ENCODE measurements around the gene ZNF302.

DNA sequence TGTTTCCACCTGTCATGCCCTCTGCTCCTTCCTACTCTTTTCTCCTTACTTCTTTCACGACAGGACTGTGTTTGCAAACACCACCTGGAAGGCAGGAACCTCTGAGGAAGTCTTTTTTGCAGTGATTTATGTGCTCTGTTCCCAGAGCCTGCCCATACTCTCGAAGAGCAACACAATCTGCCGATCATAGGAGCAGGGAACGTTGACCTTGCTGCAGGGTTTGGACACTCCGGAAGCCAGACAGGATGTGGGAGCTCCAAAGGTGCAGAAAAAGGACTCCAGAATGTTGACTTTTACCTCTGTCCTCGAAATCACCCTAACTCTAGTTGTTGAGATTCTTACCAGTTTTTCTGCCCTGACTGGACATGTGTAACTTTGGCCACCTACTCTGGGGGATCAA is 47.9 kb downstream of the ZNF302 start:
- no peak for TF ChIP-seq ELF4 (IDR thresholded peaks at IDR 0.05)
- TF ChIP-seq TARDBP (IDR thresholded peaks at IDR 0.05): no peak
- no peak for TF ChIP-seq SUZ12 (IDR thresholded peaks at IDR 0.05)
- no peak for TF ChIP-seq BHLHE40 (IDR thresholded peaks at IDR 0.05; ENCODE audit: borderline replicate concordance)
- TF ChIP-seq HDGF (IDR thresholded peaks at IDR 0.05; ENCODE audit: borderline replicate concordance): no peak
- TF ChIP-seq FOXK2 (IDR thresholded peaks at IDR 0.05): no peak
- no peak for TF ChIP-seq NFRKB (IDR thresholded peaks at IDR 0.05)
- TF ChIP-seq LEF1 (IDR thresholded peaks at IDR 0.05; ENCODE audit: borderline replicate concordance): no peak
- TF ChIP-seq FOXM1 (IDR thresholded peaks at IDR 0.05; ENCODE audit: borderline replicate concordance): no peak
- no peak for TF ChIP-seq SP1 (IDR thresholded peaks at IDR 0.05)
- no peak for TF ChIP-seq ZNF384 (IDR thresholded peaks at IDR 0.05)
- no peak for TF ChIP-seq FOXA1 (IDR thresholded peaks at IDR 0.05)
- no peak for TF ChIP-seq CTBP1 (IDR thresholded peaks at IDR 0.05; ENCODE audit: borderline replicate concordance)
- no peak for TF ChIP-seq ARNT (IDR thresholded peaks at IDR 0.05)

Data from HEK293T (cell line).